ENCODE data around the gene SLC6A17.

SLC6A17 gene

GRCh38 chr1:110150330-110151174 lies at the start of gene SLC6A17:
Gene SLC6A17, plus strand, starts transcription at chr1:110150494. Its CDS starts 16,436 bp downstream, at chr1:110166930.
- DNase-seq (ENCODE audit: low spot score): peak; percentile 91

GRCh38 chr1:110102081-110102480 lies 48.2 kb upstream of the SLC6A17 start:
- DNase-seq (ENCODE audit: low spot score): no peak

GRCh38 chr1:110106013-110106941 lies 44.0 kb upstream of the SLC6A17 start:
- DNase-seq (ENCODE audit: low spot score): peak; percentile 92

DNA sequence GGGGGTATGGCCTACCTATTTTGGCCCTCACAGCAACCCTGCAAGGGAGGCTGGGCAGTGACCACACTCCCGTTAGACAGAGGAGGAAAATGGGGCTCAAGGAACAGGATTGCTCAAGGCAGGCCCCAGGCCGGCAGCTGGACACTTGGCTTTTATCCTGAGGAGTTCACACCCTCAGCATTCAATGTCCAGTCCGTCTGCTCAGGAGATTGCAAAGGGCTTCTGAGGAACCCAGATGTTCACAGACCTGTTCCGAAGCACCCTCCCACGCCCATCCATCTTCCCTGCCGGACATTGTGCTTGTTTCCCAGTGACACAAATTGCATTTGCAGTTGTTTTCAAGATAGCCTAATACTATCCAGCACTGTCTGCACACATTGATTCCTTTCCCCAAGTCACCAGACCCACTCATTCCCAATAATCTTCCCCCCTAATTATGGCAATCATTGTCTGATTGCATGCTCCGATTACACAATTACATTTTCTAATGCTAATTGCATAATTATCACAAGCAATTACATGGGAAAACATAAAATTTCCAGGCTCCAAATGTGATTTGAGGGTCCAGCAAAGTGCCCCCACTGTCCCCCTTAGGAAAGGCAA lies 42.3 kb upstream of the SLC6A17 start:
- DNase-seq (ENCODE audit: low spot score): no peak

- no peak for DNase-seq (ENCODE audit: low spot score)
Measured at GRCh38 chr1:110111081-110111480, 39.2 kb upstream of the SLC6A17 start.

DNA sequence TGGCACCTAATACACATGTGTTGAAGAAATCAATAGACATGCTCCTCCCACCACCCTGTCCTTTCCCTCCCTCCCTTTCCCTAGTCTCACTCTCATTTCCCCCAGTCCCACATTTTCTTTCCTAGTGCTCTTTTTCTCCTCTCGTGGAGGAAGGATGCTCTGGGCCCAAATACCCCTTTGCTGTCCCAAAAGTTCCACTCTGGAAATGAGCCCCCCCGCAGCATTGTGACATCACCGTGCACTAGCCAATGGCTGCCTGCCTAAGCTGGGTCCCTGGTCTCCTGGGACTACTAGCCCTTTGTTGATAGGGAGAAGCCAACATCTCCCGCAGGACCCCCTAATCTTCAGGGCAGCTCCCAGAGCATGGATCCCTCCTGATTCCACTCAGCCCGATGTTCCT lies 38.2 kb upstream of the SLC6A17 start, which contains the start of gene UBL4B:
Gene UBL4B, plus strand, starts transcription at position 301 of the 400 bp plus-strand sequence. Its CDS starts 92 bp downstream, at position 393.
- no peak for DNase-seq (ENCODE audit: low spot score)

- DNase-seq (ENCODE audit: low spot score): no peak
Measured at GRCh38 chr1:110112656-110113055, 37.6 kb upstream of the SLC6A17 start.

DNA sequence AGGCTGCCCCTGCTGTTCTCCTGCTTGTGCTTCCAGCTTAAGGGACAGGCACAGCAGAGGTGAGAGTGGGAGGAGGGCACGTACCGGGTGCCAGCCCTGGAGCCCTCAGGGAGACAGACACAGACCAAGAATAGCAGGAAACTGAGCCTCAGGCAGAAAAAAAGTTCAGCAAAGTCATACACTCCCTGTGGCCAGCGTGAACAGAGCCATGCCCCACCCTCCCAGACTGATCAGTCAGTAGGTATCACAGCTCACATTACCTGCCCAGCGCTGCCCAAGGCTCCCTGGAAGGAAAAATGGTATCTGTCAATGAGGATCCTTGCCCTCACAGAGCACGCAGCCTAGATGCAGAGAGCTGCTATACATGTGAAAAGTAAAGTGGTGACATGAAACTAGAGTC lies 36.7 kb upstream of the SLC6A17 start:
- DNase-seq (ENCODE audit: low spot score): no peak

DNA sequence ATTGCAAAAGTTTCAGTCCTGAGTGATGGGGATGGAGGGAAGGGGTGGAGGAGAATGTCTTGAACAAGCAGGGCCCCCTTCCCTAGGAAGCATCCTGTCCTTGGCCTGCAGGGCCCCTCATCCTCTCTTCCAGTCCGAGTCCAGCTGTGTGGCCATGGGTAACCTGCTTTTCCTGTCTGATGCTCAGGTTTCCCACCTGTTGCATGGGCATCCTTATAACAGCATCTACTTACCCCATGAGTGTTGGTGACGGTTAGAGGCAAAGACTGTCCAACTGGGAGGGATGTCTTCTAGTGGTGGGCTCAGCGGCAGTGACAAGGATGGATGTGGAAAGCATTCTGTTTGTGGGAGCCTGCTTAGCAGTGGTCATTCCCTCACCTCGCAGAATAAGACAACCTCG lies 36.1 kb upstream of the SLC6A17 start:
- no peak for DNase-seq (ENCODE audit: low spot score)

DNA sequence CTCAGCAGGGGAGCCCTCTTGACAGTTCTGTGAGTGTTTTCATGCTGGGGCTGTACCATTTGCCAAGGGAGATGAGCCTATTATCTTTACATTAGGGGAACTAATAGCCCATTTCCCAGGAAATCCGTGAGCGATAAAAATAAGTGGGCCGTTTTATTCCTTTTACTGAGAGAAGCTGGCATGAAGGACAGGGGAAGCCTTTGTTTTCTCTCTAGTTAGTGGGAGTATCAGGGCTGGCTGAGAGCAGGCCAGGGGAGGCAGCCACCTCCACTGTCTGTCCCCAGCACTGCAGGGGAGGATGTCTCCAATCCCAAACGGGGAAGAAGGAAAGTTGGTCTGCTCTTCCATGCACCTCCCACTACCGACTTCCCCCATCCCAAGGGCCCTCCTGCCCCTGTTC lies 35.5 kb upstream of the SLC6A17 start:
- no peak for DNase-seq (ENCODE audit: low spot score)

DNA sequence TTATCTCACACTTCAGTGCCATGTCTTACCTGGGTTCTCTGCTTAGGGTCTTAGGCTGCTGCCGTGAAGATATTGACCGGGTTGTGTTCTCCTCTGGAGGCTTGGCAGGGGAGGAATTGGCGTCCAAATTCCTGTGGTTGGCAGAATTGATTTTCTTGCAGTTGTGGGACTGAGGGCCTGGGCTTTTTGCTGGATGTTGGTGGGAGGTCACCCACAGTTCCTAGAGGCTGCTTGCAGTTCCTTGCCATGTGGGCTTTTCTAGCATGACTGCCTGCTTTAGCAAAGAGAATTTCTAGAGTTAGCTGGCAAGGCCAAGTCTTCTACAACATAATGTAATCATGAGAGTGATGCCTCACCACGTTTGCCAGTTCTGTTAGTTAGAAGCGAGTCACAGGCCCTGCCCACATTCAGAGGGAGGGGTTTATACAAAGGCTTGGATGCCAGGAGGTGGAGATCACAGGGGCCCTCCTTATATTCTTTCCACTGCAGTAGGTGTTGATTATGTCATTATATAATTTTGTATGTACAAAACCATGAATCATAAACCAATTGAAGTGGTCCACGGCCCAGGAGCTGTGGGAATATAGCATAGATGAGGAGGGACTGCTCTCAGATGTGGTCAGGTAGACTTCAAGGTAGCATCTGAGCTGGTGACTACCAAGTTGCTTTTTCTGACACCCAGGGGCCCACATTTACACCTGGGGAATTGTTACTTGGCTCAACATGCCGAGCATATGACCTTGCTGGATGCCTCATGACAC lies 31.5 kb upstream of the SLC6A17 start:
- no peak for DNase-seq (ENCODE audit: low spot score)

DNA sequence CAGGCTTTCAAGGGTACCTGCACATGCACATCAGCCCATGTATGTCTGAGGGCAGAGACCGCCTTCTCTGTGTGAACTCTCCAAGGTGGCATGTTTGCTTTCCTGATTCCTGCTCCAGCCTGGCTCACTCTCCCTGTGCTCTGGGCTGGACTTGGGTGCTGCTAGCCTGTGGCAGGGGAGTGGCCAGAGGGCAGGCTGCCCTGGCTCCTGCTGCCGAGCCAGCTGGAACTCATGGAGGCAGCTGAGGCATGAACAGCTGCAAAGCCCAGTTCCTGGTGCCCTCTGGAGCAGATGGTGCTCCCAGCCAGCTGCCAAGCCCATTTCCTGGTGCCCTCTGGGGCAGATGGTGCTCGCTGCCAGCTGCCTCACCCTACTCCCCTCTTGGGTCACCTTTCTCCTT lies 30.5 kb upstream of the SLC6A17 start:
- DNase-seq (ENCODE audit: low spot score): no peak

DNA sequence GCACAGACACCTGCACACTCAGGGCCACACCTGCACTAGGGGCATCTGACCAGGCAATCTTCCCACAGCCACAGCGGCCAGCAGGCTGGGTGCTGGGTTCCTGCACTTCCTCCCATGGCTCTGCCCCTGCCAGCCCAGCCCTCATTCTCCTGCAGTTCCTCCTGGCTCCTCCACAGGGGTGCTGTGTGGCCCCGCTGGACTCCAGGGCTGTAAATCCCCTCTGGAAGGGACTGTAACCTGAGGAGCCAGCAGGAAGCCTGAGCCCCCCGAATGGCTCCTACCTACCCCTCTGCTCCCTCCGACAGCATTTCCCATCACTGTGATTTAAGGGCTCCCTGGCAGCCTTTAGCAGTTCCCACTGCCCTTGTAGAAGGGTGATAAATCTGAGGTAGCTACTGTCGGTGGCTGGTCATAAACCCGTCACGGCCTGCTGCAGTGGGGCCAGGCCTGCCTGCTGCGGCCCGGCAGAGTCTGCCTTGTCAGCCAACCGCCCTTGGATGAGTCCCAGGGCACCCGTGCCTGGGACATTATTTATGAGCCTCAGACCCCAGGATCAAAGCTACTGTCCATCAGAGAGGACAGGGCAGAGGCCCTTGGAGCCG lies 29.2 kb upstream of the SLC6A17 start:
- DNase-seq (ENCODE audit: low spot score): no peak

DNA sequence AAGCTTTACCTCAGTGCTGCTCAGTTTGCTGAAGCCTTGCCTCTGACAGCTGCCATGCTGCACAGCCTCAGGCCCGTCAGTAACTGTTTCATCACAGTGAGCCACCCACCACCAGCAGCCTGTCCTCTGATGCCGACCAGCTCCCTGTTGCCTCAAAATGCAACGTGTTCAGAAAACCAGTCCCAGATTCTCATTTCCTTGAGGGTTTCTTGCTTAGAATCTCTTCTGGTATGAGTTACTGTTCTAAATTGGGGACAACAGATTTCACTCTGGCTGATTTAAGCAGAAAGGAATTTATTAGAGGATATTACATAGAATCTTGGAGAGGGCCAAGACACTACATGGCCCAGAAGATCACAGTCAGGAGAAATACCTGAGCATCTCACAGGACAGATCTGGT lies 27.1 kb upstream of the SLC6A17 start:
- DNase-seq (ENCODE audit: low spot score): peak; percentile 72

- no peak for DNase-seq (ENCODE audit: low spot score)
Measured at GRCh38 chr1:110125810-110126209, 24.5 kb upstream of the SLC6A17 start.

DNA sequence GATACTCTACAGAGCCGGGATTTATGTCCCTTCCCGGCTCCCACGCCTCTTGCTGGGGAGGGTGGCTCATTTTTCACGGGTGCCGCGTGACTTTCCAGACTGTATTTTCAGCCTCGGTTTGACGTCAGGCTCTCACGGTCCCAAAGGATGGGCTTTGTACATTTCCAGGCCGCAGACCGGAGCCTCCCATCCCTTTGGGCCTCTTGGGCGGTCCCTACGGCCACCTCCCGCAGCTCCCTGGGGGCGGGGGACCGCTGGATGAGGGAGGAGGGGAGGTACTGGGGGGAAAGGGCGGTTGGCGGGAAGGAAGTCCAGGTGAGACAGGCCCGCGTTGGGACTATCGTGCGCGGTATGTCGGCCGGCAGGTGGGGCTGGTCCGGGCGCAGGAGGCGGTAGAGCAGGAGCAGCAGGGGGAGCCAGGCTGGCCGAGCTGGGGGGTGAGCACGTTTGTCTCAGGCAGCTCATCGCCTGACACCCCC lies 20.1 kb upstream of the SLC6A17 start:
- DNase-seq (ENCODE audit: low spot score): peak; percentile 60

GRCh38 chr1:110130989-110131388 lies 19.3 kb upstream of the SLC6A17 start:
- DNase-seq (ENCODE audit: low spot score): no peak

DNA sequence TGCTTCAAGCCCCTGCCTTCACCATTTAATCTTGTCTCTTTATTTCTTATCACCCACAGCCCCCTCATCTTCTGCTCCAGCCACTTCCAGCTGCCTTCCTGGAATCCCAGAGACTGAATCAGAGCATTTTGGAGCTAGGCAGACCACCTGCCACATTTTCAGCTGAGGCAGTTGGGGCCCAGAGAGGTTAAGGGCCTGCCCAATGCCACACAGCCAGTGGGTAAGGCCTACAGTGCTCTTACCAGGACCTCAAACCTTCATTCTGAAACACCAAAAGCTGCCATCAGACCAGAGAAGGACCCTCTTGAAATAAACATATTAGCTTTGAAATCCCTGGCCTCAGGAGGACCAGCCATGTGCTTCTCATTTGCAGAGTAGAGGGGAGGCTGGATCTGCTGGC lies 17.6 kb upstream of the SLC6A17 start:
- no peak for DNase-seq (ENCODE audit: low spot score)

GRCh38 chr1:110133436-110133835 lies 16.9 kb upstream of the SLC6A17 start:
- DNase-seq (ENCODE audit: low spot score): peak; percentile 65

GRCh38 chr1:110134050-110134595 lies 16.2 kb upstream of the SLC6A17 start:
- no peak for DNase-seq (ENCODE audit: low spot score)

DNA sequence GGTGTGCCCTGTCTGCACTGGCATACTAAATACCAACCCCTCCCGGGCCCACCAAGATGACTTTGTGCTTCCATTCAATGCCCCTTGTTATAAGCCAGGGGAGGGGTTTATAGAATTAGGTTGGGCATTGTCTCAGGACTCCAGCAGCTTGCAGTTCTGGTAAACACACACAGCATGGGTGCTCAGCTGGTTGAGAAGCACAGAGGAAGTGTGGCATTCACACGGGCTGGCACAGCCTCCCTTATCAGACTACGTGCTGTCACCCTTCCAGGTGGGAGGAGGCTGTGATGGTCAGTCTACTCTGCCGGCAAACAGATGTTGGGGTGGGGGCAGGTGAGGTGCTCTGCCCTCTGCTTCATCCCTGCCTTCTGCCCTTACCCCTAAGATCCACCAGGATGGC lies 15.0 kb upstream of the SLC6A17 start:
- no peak for DNase-seq (ENCODE audit: low spot score)

Measured in AG20443 (cell line).